ENCODE measurements around the gene KCNMA1.

GRCh38 chr10:77005871-77006270, 631.7 kb downstream of the KCNMA1 start:
- TF ChIP-seq, protein P1, sequence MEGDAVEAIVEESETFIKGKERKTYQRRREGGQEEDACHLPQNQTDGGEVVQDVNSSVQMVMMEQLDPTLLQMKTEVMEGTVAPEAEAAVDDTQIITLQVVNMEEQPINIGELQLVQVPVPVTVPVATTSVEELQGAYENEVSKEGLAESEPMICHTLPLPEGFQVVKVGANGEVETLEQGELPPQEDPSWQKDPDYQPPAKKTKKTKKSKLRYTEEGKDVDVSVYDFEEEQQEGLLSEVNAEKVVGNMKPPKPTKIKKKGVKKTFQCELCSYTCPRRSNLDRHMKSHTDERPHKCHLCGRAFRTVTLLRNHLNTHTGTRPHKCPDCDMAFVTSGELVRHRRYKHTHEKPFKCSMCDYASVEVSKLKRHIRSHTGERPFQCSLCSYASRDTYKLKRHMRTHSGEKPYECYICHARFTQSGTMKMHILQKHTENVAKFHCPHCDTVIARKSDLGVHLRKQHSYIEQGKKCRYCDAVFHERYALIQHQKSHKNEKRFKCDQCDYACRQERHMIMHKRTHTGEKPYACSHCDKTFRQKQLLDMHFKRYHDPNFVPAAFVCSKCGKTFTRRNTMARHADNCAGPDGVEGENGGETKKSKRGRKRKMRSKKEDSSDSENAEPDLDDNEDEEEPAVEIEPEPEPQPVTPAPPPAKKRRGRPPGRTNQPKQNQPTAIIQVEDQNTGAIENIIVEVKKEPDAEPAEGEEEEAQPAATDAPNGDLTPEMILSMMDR (IDR thresholded peaks at IDR 0.05), result no peak
- TF ChIP-seq POLR2A (IDR thresholded peaks at IDR 0.05) (no peak), POLR2AphosphoS5 (IDR thresholded peaks at IDR 0.05) (no peak)
